ENCODE results near the gene DCDC2B. TPM values are rescaled to one million over a fixed set of nuclear protein-coding genes. Genes with fewer than 3 reads are reported as not detected.

The DCDC2B gene
- total and polyA plus RNA-seq, 10 of the 15 experiments (the other 5 are each of a cell fraction or from before 2014, with no cell fraction given) = 0.12 to 0.21 (median 0.15) TPM; not detected in 7

GRCh38 chr1:32247452-32247851 lies 38.6 kb downstream of the DCDC2B start (continued):
- TF ChIP-seq BCL3 (IDR thresholded peaks at IDR 0.05; ENCODE audit: borderline replicate concordance, insufficient read depth, low read depth, low read length, poor library complexity, severe bottlenecking) = no peak

- ChIA-PET RAD21 (ENCODE audit: unreplicated experiment) (interaction anchor here (0.6 to 4.7 kb wide), 20 partner anchors 9 to 185 kb away, joined by 3 to 45 read pairs (median 3); partner anchors contain the start of genes EIF3I, HDAC1, MARCKSL1 and TMEM234), POLR2A (interaction anchor here (0.6 to 3.5 kb wide), 12 partner anchors 10 to 89 kb away, joined by 3 to 21 read pairs (median 4); partner anchors contain the start of genes CCDC28B, HDAC1 and TXLNA), CTCF (interaction anchor here (0.6 to 9.6 kb wide), 40 partner anchors 9 to 275 kb away, joined by 3 to 123 read pairs (median 6); partner anchors contain the start of genes BSDC1, CCDC28B, EIF3I and HDAC1), SMC1A (ENCODE audit: uncharacterized antibody, unreplicated experiment) (interaction anchor here (0.5 to 14.4 kb wide), 19 partner anchors 7 to 403 kb away, joined by 3 to 124 read pairs (median 4); partner anchors contain the start of genes BSDC1, IQCC and RBBP4)
- DNase-seq (ENCODE audit: low read depth, low spot score) (no peak), ATAC-seq (peak; percentile 69), FAIRE-seq (no peak)
- Histone ChIP-seq H3K36me3 (ENCODE audit: control insufficient read depth in 2 of 2, insufficient read depth in 2 of 2, low read length in 1 of 2) (no peaks in the 10 kb centered on the region), H3K9me3 (replicated peaks; ENCODE audit: control insufficient read depth, insufficient read depth, low read length) (no peaks in the 10 kb centered on the region), H3K4me1 (ENCODE audit: control insufficient read depth, insufficient read depth, low read length) (peaks cover 52% of the 10 kb centered on the region), H3K9ac (ENCODE audit: control insufficient read depth, insufficient read depth, low read length) (no peak overlapping the region), H3K27me3 (replicated peaks in 1 of 2; ENCODE audit: control insufficient read depth in 2 of 2, insufficient read depth in 2 of 2, low read length in 1 of 2) (no peaks in the 10 kb centered on the region), H3K4me2 (ENCODE audit: control insufficient read depth, insufficient read depth) (peak overlapping the region; percentile 32), H2AFZ (ENCODE audit: control insufficient read depth, low read depth, low read length) (peak overlapping the region; percentile 78), H3K4me3 (peak overlapping the region; percentile 10; the same call in 1 of the 2 replicates), H3K79me2 (ENCODE audit: control insufficient read depth, insufficient read depth, low read length) (peaks cover 26% of the 10 kb centered on the region), H3K27ac (ENCODE audit: control insufficient read depth, insufficient read depth) (peak overlapping the region; percentile 89), H4K20me1 (ENCODE audit: control insufficient read depth, insufficient read depth) (no peaks in the 10 kb centered on the region)
- intact Hi-C loops (cut with micrococcal nuclease; ENCODE audit: unreplicated experiment) (no loop called here), in situ Hi-C loops (cut with MboI) (no loop called here)
- WGBS (ENCODE audit: insufficient coverage, insufficient replicate concordance, low lambda C conversion rate, missing lambda C conversion rate) = 4% methylated on average over 29 of the region's 31 CpGs
- BruUV-seq (replicated peaks) = no TSS peak
- TF ChIP-seq ZZZ3 (IDR thresholded peaks at IDR 0.05; ENCODE audit: control insufficient read depth, insufficient read length, low read depth) = no peak
- TF ChIP-seq SMC3 (IDR thresholded peaks at IDR 0.05; ENCODE audit: borderline replicate concordance, low read length) = peak; percentile 57; the same call in 1 of the 2 replicates
- peak; percentile 35; the same call in 1 of the 2 replicates for TF ChIP-seq CREM (IDR thresholded peaks at IDR 0.05; ENCODE audit: low read depth)
- TF ChIP-seq ZNF24 (IDR thresholded peaks at IDR 0.05) = no peak
- 0 out of 2 replicates have a peak, but pooled peaks have one; percentile 14 for TF ChIP-seq BCL11A (IDR thresholded peaks at IDR 0.05; ENCODE audit: low read depth, low read length)
- TF ChIP-seq PBX3 (IDR thresholded peaks at IDR 0.05; ENCODE audit: insufficient replicate concordance, low read depth, low read length) = peak; percentile 12
- peak; percentile 60 to 70; a peak in 3 of 4 replicates for TF ChIP-seq BHLHE40 (IDR thresholded peaks at IDR 0.05; ENCODE audit: borderline replicate concordance in 1 of 2, low read depth in 2 of 2, low read length in 1 of 2)
- no peak for TF ChIP-seq ESRRA (IDR thresholded peaks at IDR 0.05; ENCODE audit: low read length)
- TF ChIP-seq CREB1 (IDR thresholded peaks at IDR 0.05; ENCODE audit: low read depth) = no peak
- TF ChIP-seq LARP7 (IDR thresholded peaks at IDR 0.05) = 0 out of 2 replicates have a peak, but pooled peaks have one; percentile 30
- TF ChIP-seq NRF1 (conservative IDR thresholded peaks at IDR 0.05; ENCODE audit: low read depth, low read length) = 0 out of 2 replicates have a peak, but pooled peaks have one; percentile 14
- no peak for TF ChIP-seq KDM1A (IDR thresholded peaks at IDR 0.05; ENCODE audit: borderline replicate concordance)
- TF ChIP-seq RCOR1 (conservative IDR thresholded peaks at IDR 0.05; ENCODE audit: low read depth, low read length) = no peak
Measured at GRCh38 chr1:32247983-32248889, 39.3 kb downstream of the DCDC2B start.

Measured in GM12878 (cell line).